AG20443 (cell line): Measurements from ENCODE around the gene CRACDL.

ENCODE experiments used
- DNase-seq: peaks from one replicate; pipeline ENCODE4 v3.0.0; 2012; ENCODE audit warnings: low spot score, mixed read lengths

Gene CRACDL

DNA sequence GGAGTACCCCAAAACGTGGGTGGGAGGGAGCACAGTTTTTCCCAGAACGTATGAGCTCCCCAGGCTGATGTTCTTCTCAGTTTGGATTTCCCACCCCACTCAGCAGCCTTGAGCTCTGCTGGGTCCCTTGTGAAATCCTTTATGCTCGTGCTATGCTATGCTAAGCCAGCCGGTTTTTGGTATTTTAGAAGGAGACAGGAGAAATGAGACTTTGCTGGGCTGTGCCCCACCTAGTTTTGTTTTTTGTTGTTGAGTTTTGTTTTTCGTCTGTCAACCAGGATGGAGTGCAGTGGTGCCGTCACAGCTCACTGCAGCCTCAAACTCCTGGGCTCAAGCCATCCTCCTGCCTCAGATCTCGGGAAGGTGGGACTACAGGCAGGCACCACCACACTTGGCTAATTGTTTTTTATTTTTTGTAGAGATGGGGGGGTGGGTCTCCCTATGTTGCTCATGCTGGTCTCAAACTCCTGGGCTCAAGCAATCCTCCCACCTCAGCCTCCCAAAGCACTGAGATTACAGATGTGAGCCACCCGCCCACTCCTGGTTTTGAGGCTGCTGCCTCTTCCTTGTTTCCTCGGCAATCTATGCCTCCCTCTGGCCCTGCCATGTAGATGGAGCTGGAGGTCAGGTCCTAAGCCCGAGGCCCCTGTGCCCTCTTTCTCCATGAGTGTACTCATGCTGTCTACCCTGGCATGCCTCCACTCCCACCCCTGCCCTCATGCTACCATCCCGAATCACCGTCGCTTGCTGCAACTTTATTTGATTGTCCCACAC lies 187.5 kb downstream of the CRACDL start:
- no peak for DNase-seq

DNA sequence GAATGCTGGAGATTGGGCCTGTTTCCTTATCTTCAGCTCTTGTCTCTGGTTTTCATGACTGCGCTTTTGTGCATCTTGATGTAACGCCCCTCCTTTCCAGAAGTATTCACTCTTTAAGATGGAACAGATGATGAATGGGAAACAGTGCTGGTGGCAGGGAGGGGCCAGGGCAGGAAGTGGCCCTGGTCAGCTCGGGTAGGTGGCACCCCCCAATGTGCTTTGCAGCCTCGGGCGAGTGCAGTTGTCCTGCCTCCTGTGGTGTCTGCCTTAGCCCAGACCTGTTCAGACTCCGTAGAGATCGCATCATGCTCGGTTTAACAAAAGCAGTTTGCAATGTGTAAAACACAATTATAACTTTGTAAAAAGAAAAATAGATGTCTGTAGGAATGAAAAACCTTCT lies 188.1 kb downstream of the CRACDL start:
- DNase-seq = no peak

DNA sequence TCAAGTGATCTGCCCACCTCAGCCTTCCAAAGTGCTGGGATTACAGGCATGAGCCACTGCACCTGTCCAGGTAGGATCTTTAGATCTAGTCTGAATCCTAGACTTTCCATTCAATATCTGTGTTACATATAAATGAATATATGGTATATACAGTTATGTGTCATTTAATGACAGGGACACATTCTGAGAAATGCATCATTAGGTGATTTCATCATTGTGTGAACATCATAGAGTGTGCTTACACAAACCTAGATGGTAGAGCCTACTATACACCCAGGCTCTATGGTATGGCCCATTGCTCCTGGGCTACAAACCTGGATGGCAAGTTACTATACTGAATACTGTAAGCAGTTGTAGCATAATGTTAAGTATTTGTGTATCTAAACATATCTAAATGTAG lies 189.6 kb downstream of the CRACDL start:
- no peak for DNase-seq

DNA sequence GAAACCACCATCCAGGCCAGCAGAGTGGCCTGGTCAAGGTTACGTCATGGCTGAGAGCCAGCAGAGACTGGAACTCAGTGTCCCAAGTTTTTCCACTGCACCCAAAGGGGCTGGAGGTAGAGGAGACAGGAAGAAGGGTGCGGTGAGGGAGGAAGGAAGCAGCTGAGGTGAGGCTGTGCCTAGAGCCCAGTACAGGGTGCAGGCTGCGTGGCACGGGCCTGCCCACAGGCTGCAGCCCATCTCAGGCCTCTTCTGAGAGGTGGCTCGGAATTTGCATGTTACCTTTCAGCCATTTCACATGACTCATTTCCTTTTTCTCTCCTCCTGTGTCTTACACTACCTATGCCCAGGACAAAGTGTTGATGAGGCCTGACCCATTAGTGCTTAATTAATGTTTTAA lies 191.4 kb downstream of the CRACDL start:
- no peak for DNase-seq
